Right lobe of liver (tissue), 4 donors: ENCODE measurements around the gene GPR39.

Experiments
- POLR2A ChIP-seq: fragments of 450-650 bp; IDR thresholded peaks from one replicate; pipeline ENCODE4 v1.6.1; 2017; ENCODE audit warnings: antibody characterized with exemption, mild to moderate bottlenecking
- TF ChIP-seq, protein P1 (sequence below), 4 donors: fragments of 200-600 bp in 3 of 4; fragments of 450-650 bp in 1 of 4; IDR thresholded peaks; one replicate each; pipeline versions ENCODE4 v1.5.1 to v1.8.0; 2016 to 2022; ENCODE audit warnings: antibody characterized with exemption in 4 of 4, mild to moderate bottlenecking in 2 of 4
- donor health status: DM: no; HTN: no; CAD: no.
- donor health status: DM: no; HTN: no; CAD: no.
- donor health status: DM: no; HTN: yes; CAD: no.

DNA sequence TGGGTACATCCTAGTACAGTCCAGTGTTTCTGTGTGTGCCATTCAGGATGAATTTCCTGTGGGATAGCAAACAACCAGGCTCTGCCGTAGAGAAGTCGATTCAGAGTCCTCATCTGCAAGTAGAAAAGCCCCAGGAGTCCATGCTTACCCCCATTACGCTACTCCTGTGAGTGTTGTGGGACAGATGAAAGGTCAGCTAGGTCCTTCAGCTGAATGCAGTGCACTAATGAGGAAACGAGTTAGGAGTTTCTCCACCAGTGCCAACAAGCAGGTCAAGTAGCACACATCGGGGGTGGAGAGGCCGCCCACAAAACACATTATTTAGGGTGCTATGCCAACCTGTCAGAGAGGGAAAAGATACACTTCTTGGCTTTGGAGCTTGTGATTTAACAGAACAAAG, 2.5 kb upstream of the GPR39 start:
- TF ChIP-seq, protein P1, sequence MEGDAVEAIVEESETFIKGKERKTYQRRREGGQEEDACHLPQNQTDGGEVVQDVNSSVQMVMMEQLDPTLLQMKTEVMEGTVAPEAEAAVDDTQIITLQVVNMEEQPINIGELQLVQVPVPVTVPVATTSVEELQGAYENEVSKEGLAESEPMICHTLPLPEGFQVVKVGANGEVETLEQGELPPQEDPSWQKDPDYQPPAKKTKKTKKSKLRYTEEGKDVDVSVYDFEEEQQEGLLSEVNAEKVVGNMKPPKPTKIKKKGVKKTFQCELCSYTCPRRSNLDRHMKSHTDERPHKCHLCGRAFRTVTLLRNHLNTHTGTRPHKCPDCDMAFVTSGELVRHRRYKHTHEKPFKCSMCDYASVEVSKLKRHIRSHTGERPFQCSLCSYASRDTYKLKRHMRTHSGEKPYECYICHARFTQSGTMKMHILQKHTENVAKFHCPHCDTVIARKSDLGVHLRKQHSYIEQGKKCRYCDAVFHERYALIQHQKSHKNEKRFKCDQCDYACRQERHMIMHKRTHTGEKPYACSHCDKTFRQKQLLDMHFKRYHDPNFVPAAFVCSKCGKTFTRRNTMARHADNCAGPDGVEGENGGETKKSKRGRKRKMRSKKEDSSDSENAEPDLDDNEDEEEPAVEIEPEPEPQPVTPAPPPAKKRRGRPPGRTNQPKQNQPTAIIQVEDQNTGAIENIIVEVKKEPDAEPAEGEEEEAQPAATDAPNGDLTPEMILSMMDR (IDR thresholded peaks at IDR 0.05): no peak
- no peak for TF ChIP-seq POLR2A
